ENCODE results near the gene MMP26.

Gene MMP26

DNA sequence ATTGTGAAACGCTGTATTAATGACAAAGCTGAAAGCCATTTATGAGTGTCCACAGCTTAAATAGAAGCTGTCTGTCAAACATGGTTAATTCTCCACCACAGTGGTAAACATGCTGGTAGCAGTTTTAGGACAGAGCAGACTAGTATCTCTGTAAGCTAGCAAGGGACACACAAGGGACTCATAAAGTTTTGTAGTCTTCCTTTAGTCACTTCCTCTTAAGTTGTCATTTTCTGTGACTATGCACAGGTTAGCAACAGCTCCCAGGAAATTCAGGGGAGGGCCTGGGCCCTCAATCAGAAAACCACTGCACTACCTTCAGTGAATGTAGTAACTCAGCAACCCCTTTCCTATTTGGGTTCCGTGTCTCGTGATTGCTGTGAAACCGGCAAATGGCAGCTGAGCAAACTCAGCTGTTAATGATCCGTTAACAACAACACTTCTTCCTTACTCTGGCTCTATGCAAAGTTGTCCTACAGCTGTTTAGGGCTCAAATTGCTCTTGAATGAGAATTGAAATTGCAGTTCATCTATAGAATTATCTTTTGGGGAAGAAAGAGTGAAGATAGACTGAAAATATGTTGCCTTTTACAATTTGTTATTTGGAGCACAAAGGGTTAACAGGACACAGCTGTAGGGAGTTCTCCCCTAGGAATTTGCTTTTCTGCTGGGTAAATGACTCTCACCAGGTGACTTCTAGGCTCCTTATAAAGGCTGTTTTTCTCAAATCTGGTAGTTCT lies at the start of gene MMP26:
Gene MMP26 (plus strand): TSS at position 731 of the 736 bp plus-strand sequence.
- DNase-seq (ENCODE audit: low read depth): no peak

- no peak for DNase-seq (ENCODE audit: low read depth)
These were observed 45.7 kb upstream of the MMP26 start for GRCh38 chr11:4658629-4659445.

DNA sequence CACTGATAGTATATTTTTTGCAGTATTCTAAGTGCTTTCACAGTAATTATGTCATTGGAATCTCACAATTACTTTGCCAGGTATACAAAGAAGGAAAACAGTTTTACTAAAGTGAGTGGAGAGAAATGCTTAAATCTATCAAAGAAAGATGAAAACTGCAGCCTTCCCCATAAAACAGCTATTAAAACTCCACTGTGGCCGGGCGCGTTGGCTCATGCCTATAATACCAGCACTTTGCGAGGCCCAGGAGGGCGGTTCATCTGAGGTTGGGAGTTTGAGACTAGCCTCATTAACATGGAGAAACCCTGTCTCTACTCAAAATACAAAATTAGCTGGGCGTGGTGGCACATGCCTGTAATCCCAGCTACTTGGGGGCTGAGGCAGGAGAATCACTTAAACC lies 41.7 kb upstream of the MMP26 start:
- DNase-seq (ENCODE audit: low read depth): no peak

- no peak for DNase-seq (ENCODE audit: low read depth)
These were observed 40.4 kb upstream of the MMP26 start for GRCh38 chr11:4664183-4664582.

DNA sequence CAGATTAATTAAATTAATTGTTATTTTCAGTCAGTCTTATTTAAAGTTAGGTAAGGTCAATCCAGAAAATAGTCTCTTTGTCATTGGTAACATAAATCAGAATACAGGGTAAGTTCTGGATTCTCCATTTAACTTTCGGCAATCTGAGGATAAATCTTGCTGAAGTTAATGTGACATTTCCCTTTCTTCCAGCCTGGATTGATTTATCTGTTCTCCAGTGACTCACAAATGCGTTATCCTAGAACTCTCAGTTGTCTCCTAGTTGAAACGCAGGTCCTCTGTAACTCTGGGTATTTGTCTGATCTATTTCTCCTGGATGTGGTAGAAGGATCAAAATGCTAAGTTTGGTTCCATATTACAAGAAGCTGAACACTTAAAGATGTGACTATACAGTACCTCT lies 39.8 kb upstream of the MMP26 start:
- no peak for DNase-seq (ENCODE audit: low read depth)

GRCh38 chr11:4665424-4665823 lies 39.2 kb upstream of the MMP26 start:
- DNase-seq (ENCODE audit: low read depth): no peak

DNA sequence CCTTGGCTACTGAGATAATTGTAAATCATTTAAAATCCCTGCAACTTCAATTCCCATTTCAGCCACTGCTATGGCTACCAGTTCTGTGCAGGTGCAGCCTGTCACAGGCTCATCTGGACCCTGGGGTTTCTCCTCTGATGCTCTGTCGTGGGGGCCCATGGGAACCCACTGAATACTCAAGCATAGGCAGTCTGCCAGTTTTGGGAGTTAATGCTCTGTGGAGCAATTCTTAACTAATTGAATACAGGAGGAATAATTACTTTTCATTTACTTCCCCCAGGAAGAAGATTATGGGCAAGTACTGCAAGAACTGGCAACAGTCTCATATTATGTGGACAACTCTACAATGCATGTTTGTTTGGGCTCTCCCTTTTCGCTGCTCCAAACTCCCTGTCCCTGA lies 32.8 kb upstream of the MMP26 start:
- no peak for DNase-seq (ENCODE audit: low read depth)

GRCh38 chr11:4672470-4672869 lies 32.1 kb upstream of the MMP26 start:
- no peak for DNase-seq (ENCODE audit: low read depth)

GRCh38 chr11:4673781-4674180 lies 30.8 kb upstream of the MMP26 start:
- DNase-seq (ENCODE audit: low read depth): no peak

- DNase-seq (ENCODE audit: low read depth): no peak
These were observed 26.6 kb upstream of the MMP26 start for GRCh38 chr11:4677948-4678347.

DNA sequence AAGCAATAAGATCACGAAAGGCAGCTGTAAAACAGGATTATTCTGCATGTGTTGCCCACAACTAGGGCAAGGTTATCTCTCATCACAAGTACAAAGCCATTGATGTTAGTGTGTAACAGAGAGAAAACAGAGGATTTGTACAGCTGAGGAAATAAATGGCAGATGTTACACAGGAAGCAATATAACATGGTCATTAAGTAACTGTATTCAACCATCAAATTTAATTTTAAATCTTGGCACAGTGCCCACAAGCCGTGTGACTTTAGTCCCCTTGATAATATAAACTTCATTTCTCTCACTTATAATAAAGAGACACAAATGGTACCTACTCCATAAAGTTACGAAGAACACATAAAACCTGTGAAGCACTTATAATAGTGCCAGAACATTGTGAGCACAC lies 24.2 kb upstream of the MMP26 start:
- DNase-seq (ENCODE audit: low read depth): no peak

DNA sequence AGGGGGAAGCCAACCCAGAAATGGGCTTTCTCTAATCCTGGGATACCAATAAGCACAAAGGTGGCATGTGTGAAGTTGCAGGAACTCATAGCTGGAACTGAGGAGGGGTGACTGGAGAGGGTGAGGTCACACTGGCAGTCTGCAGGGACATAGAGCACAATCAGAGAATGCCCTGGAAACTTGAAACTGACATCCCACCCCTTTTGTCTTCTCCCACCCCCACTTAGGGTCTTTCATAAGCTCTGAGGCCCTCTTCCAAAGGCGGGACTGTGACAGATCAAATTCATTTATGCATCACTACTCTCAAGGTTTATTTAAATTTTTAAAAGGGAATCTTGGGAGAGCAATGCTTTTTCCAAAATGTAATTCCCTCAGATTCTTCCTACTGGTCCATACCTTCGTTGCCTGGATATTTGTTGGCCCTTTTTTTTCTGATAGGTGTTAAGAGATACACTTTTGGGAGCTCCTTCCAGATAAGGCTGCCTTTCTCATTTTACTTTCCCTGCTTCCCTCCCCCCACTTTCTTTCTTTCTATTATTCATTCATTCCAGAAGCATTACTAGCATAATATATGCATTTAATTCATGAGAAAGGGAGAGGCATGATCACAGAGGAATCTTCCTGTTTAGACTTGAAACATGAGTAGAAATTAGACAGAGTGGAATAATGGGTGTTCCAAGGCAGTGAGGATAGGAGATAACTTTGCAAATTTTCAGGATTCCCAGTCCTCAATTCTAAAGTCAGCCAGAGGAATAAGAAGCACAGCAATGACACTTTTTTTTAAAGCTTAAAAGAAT lies 21.8 kb upstream of the MMP26 start:
- DNase-seq (ENCODE audit: low read depth): no peak

GRCh38 chr11:4684631-4685285 lies 19.8 kb upstream of the MMP26 start:
- no peak for DNase-seq (ENCODE audit: low read depth)

- no peak for DNase-seq (ENCODE audit: low read depth)
These were observed 9.1 kb upstream of the MMP26 start for GRCh38 chr11:4695442-4695841.

GRCh38 chr11:4697585-4697984 lies 7.0 kb upstream of the MMP26 start, which contains the start of gene OR51E2:
TSS of gene OR51E2 (minus strand) at chr11:4697853. CDS start at chr11:4682711, 15,142 bp downstream.
- DNase-seq (ENCODE audit: low read depth): no peak

DNA sequence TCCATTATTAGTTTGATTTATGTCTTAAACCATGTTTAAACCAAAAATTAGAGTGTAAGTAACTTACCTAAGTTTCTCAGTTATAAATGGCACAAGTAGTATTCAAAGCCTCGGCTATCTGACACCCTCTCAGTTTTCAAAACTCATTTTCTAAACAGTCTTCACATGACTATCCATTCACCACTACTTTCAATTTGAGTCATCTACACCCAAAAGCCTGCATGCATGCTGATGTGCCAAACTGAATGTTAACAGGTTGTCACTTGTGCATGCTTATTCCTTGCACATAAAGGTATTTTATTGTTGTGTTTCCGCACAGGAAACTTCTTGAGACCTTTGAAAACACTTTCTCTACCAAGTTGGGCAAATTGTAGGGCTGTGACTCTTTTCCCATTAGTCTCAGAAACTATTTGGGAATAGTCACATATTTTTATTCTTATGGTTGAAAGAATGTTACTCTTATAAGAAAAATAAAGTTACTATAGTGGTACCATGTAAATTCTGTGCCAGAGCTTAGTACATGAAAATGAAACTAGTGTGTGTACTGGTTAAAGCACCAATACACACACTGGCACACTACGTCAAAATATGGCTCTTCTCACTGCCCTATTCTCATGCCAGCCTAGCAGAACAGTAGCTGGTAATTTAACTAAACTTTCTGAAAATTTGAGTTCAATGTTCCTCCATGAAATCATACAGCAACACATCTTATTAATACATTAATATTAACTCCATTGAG lies 4.7 kb upstream of the MMP26 start:
- no peak for DNase-seq (ENCODE audit: low read depth)

DNA sequence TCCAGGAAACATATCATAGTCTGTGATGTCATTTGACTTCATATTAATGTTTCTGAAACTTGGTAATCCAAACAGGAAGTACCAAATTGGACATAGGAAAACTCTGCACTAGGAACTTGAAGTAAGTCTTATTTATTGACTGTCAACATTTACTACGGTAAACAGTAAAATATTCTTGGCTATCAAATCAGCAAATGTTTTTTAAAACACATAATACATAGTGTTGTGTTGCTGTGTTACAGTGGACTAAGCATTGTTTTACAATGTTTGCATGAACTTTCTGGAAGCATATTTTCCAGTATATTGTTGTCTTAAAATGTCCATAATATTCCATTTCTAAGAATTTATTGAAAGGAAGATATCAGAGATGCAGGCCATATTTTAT lies 4.2 kb upstream of the MMP26 start:
- DNase-seq (ENCODE audit: low read depth): no peak

- DNase-seq (ENCODE audit: low read depth): no peak
These were observed 278 bp downstream of the MMP26 start for GRCh38 chr11:4704790-4705334.

DNA sequence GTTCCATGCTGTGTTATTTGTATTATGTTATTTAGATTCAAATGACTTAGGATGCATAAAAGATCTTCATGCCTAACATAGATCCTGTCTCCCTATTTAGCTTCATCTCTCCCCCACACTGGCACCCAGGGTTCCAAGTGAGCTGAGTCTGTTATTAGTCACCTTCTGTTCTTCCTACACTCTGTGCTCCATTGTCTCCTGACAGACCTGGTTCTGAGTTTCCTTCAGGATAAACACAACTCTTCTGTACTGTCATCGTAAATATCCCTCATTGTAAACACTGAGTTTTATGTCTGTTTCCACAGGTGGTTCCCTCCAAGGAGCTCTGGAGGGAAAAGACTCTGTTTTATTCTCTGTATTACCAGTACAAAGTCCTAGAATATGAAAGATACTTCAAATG lies 8.7 kb downstream of the MMP26 start:
- no peak for DNase-seq (ENCODE audit: low read depth)

DNA sequence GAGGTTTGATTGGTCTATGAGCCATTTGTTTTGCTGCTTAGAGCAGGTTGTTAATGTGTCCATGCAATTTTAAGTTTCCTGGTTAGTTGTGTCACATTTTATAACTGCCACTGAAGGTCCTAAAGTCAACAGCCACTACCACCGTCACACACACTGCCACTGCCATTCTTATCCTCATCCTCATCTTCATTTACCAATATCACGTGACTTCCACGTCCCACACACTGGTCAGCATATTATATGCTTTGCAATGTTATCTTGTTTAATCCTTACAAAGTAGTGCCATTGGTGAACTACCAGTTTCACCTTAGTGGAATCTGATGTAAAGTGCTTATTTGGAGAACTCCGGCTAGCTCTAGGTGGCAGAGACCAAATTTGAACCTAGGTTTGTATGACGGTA lies 9.7 kb downstream of the MMP26 start:
- DNase-seq (ENCODE audit: low read depth): no peak

Data from CMK (cell line).